ENCODE results near the gene RNASEH2A. TPM values are rescaled to one million over a fixed set of nuclear protein-coding genes. Genes with fewer than 3 reads are reported as not detected.

Gene RNASEH2A
- total RNA-seq, 4 donors from 2014 or later, result 2.7 to 17.5 (median 4.0) TPM; not detected in 1

- DNase-seq, result no peak
- in situ Hi-C loops (cut with MboI; ENCODE audit: low pct_ligation_motif_present in 1 of 4, low pct_unique_long_range_greater_than_20kb in 1 of 4, low sequenced_read_pairs in 3 of 4), result no loop called here
Observed at GRCh38 chr19:12787458-12787857, 18.9 kb upstream of the RNASEH2A start.

DNA sequence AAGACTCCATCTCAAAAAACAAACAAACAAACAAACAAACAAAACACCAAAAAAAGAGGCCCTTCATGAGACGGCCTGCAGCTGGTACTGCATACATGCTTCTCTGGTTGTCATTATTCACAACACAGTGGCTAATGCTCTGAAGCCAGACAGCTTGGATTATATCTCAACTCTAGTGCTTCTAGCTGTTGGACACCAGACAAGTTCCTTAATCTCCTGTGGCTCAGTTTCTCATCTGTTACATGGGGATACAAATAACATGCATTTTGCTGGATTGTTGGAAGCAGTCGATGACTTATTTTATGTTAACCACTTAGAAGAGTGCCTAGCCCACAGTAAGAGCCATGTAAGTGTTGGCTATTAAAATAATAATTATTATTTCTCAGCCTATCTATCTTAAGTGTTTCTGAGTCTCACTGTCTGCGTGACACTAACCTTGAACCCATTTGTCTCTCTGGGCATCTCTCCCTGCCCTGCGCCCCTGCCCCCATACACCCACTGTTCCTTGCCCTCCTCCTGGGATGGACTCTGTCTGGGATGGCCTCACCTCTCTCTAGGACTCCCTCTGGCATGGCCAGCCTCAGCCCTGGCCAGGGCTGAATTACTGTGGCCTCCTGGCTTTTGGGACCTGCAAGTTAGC, 18.2 kb upstream of the RNASEH2A start:
- TF ChIP-seq POLR2A (IDR thresholded peaks at IDR 0.05) (no peak), EP300 (IDR thresholded peaks at IDR 0.05; ENCODE audit: low read depth) (no peak), POLR2AphosphoS5 (IDR thresholded peaks at IDR 0.05) (no peak), CTCF (IDR thresholded peaks at IDR 0.05) (no peak)
- no peak for DNase-seq
- Histone ChIP-seq H3K4me1 (peaks cover 42 to 71% (median 69%) of the 10 kb centered on the region in 4 donors), H3K9me3 (no peaks in the 10 kb centered on the region), H3K4me3 (peak overlapping the region in 2 of 4 donors; percentile 84 to 90), H3K36me3 (no peaks in the 10 kb centered on the region), H3K27ac (peak overlapping the region; percentile 97 to 99 (median 98)), H3K27me3 (no peaks in the 10 kb centered on the region)
- intact Hi-C loops (cut with DNase I; ENCODE audit: low total_unique reads) (loop anchor here (10.0 kb wide), 1 partner anchor 367 kb away; the partner anchor contains the start of genes IER2 and STX10), in situ Hi-C loops (cut with MboI; ENCODE audit: low pct_ligation_motif_present in 1 of 4, low pct_unique_long_range_greater_than_20kb in 1 of 4, low sequenced_read_pairs in 3 of 4) (no loop called here)
- WGBS, 2 donors (ENCODE audit: low coverage in 1 of 2), result 21 to 31% methylated on average over 3 to 4 of the region's 4 CpGs

More at GRCh38 chr19:12787458-12787857, 18.9 kb upstream of the RNASEH2A start:
- Histone ChIP-seq H3K4me3 (no peak overlapping the region), H3K9me3 (no peaks in the 10 kb centered on the region), H3K4me1 (peaks cover 46 to 77% (median 76%) of the 10 kb centered on the region in 4 donors), H3K27ac (peak overlapping the region; percentile 97 to 99 (median 98)), H3K27me3 (no peaks in the 10 kb centered on the region), H3K36me3 (no peaks in the 10 kb centered on the region)
- intact Hi-C loops (cut with DNase I; ENCODE audit: low total_unique reads), result loop anchor here (10.0 kb wide), 1 partner anchor 367 kb away; the partner anchor contains the start of genes IER2 and STX10
- 63 to 67% methylated on average over 7 to 10 of the region's 10 CpGs for WGBS, 2 donors (ENCODE audit: low coverage in 1 of 2)
- TF ChIP-seq POLR2AphosphoS5 (IDR thresholded peaks at IDR 0.05), result no peak
- no peak for TF ChIP-seq POLR2A (IDR thresholded peaks at IDR 0.05)
- TF ChIP-seq EP300 (IDR thresholded peaks at IDR 0.05; ENCODE audit: low read depth), result no peak
- TF ChIP-seq CTCF (IDR thresholded peaks at IDR 0.05), result no peak

DNA sequence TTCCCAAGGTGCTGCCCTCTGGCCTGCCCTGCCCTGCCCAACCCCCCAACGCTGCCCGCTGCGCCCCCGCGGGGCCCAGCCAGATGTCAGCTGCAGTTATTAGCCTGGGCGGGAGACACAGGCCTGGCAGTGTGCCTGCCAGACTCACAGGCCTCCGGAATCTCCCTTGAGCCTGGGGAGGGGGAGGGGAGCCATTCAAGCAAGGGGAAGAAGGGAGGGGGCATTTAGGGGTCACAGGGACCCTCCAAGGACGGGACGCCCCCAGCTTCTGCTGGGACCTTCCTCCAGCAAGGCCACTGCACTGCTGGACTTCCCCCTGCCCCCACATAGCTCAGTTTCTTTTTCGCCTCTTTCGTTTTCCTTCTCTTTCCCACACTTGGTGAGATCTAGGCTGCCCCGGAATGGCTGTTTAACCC, 17.7 kb upstream of the RNASEH2A start:
- peak; percentile 89 for DNase-seq
- 1 to 4% methylated on average over 5 to 12 of the region's 12 CpGs for WGBS, 2 donors (ENCODE audit: low coverage in 1 of 2)
- peaks cover 37 to 65% (median 64%) of the 10 kb centered on the region in 4 donors for H3K4me1 ChIP-seq
- H3K27me3 ChIP-seq, result no peaks in the 10 kb centered on the region
- intact Hi-C loops (cut with DNase I; ENCODE audit: low total_unique reads), result loop anchor here (10.0 kb wide), 1 partner anchor 366 kb away; the partner anchor contains the start of genes IER2 and STX10
- TF ChIP-seq POLR2A (IDR thresholded peaks at IDR 0.05) (peak; percentile 50), EP300 (IDR thresholded peaks at IDR 0.05; ENCODE audit: low read depth) (no peak), POLR2AphosphoS5 (IDR thresholded peaks at IDR 0.05) (peak; percentile 60 to 71 (median 61)), CTCF (IDR thresholded peaks at IDR 0.05) (no peak)
- H3K27ac ChIP-seq, result peak overlapping the region; percentile 97 to 99 (median 98)
- peak overlapping the region; percentile 17 to 90 (median 87) for H3K4me3 ChIP-seq
- in situ Hi-C loops (cut with MboI; ENCODE audit: low pct_ligation_motif_present in 1 of 4, low pct_unique_long_range_greater_than_20kb in 1 of 4, low sequenced_read_pairs in 3 of 4), result no loop called here
- no peaks in the 10 kb centered on the region for H3K9me3 ChIP-seq
- H3K36me3 ChIP-seq, result no peaks in the 10 kb centered on the region

GRCh38 chr19:12789098-12789903, 17.1 kb upstream of the RNASEH2A start:
- in situ Hi-C loops (cut with MboI; ENCODE audit: low pct_ligation_motif_present in 1 of 4, low pct_unique_long_range_greater_than_20kb in 1 of 4, low sequenced_read_pairs in 3 of 4), result no loop called here
- peaks cover 32 to 65% (median 62%) of the 10 kb centered on the region in 4 donors for H3K4me1 ChIP-seq
- 0 to 2% methylated on average over 6 to 22 of the region's 46 CpGs for WGBS, 2 donors (ENCODE audit: low coverage in 1 of 2)

More at GRCh38 chr19:12789098-12789903, 17.1 kb upstream of the RNASEH2A start:
- TF ChIP-seq POLR2A (IDR thresholded peaks at IDR 0.05) (peak; percentile 24), EP300 (IDR thresholded peaks at IDR 0.05; ENCODE audit: low read depth) (no peak), POLR2AphosphoS5 (IDR thresholded peaks at IDR 0.05) (peak in 1 of 3 donors; percentile 61)
- Histone ChIP-seq H3K27ac (peak overlapping the region; percentile 97 to 99 (median 98)), H3K27me3 (no peaks in the 10 kb centered on the region), H3K36me3 (no peaks in the 10 kb centered on the region), H3K4me3 (peak overlapping the region; percentile 17 to 90 (median 87)), H3K9me3 (no peaks in the 10 kb centered on the region)
- no peak for DNase-seq
- intact Hi-C loops (cut with DNase I; ENCODE audit: low total_unique reads), result loop anchor here (10.0 kb wide), 1 partner anchor 366 kb away; the partner anchor contains the start of genes IER2 and STX10
